H1 (cell line): ENCODE data around the gene PBX1. TPM values are rescaled to one million over a fixed set of nuclear protein-coding genes. Genes with fewer than 3 reads are reported as not detected.

ENCODE experiments used
- CEBPB ChIP-seq: IDR thresholded peaks from 2 replicates; pipeline ENCODE4 v1.6.1; 2012; ENCODE audit warnings: low read depth, low read length
- CHD2 ChIP-seq: IDR thresholded peaks from 2 replicates; pipeline ENCODE4 v1.6.1; 2012; ENCODE audit warnings: low read length, improper control_type of control experiment
- CHD7 ChIP-seq: fragments of 300-600 bp; sonication (generic); IDR thresholded peaks from 2 replicates; pipeline ENCODE4 v1.7.1; 2012; ENCODE audit warnings: low read length, moderate library complexity, mild to moderate bottlenecking, inconsistent platforms; ENCODE audit not compliant: insufficient replicate concordance
- KDM5A ChIP-seq: fragments of 200-600 bp; IDR thresholded peaks from 2 replicates; pipeline ENCODE4 v1.7.1; 2012; ENCODE audit warnings: mild to moderate bottlenecking, low read length, inconsistent platforms, mixed read lengths
- NANOG ChIP-seq: IDR thresholded peaks from 2 replicates; pipeline ENCODE4 v1.6.1; 2011; ENCODE audit warnings: low read length, low read depth, mild to moderate bottlenecking, inconsistent platforms; ENCODE audit not compliant: insufficient read depth, poor library complexity, severe bottlenecking
- SAP30 ChIP-seq: fragments of 300-600 bp; sonication (generic); IDR thresholded peaks from 2 replicates; pipeline ENCODE4 v1.7.1; 2012; ENCODE audit warnings: low read length, moderate library complexity, mild to moderate bottlenecking, inconsistent platforms; ENCODE audit not compliant: insufficient read depth, insufficient replicate concordance
- TBP ChIP-seq: IDR thresholded peaks from 2 replicates; pipeline ENCODE4 v1.6.1; 2011; ENCODE audit warnings: low read depth, low read length, improper control_type of control experiment
- USF2 ChIP-seq: IDR thresholded peaks from 2 replicates; pipeline ENCODE4 v1.6.1; 2011; ENCODE audit warnings: low read length, improper control_type of control experiment
- polyA plus RNA-seq, 7 experiments: library from polyadenylated mRNA; depleted of rRNA in 3 of 7; stranded (reverse) in 5 of 7; unstranded in 2 of 7; fragments of >200 nt in 5 of 7; fragments of 200-250 nt in 2 of 7; gene quantifications; 1 replicate in 5 of 7; 2 replicates in 1 of 7; 4 replicates in 1 of 7; pipeline versions ENCODE4 v1.2.1 to v1.2.3, GENCODE V29; 2011 to 2013; ENCODE audit warnings: missing spikeins in 2 of 7, mixed read lengths in 2 of 7
- total RNA-seq: library from RNA; stranded (reverse); fragmentation: NEBNext Ultra II Directional; extraction: Animal tissue kit (Norgen Biotek cat#: 25700); gene quantifications from 2 replicates; pipeline ENCODE4 v1.2.1, GENCODE V29; 2021
- TF ChIP-seq, protein P1 (sequence below): IDR thresholded peaks from 2 replicates; pipeline ENCODE4 v1.6.1; 2012; ENCODE audit warnings: low read length, inconsistent platforms

Gene PBX1
- total and polyA plus RNA-seq, 2 of the 8 experiments (the other 6 are each of a cell fraction or from before 2014, with no cell fraction given), result 87.4 to 124 TPM

DNA sequence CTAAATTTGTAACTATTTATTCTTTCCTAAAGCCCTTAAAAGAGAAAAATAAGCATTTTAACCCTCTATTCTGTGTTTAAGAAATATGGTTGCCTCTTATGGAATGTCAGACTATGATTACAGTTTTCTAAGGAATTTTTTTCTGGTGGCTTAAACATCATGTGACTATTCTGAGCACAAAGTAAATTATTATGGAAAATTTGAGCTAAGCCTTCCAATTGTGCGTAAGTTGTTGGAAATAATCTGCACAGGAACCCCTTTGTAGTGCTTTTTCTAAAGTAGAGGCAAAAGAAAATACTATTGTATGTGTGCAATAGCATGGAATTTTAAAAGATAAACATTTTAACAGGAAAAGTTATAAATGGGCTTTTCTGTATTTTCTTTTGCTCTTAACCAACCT lies 254.8 kb downstream of the PBX1 start (continued):
- TF ChIP-seq CHD7, result no peak
- TF ChIP-seq TBP, result no peak
- no peak for TF ChIP-seq KDM5A
- TF ChIP-seq USF2, result no peak
- TF ChIP-seq, protein P1, sequence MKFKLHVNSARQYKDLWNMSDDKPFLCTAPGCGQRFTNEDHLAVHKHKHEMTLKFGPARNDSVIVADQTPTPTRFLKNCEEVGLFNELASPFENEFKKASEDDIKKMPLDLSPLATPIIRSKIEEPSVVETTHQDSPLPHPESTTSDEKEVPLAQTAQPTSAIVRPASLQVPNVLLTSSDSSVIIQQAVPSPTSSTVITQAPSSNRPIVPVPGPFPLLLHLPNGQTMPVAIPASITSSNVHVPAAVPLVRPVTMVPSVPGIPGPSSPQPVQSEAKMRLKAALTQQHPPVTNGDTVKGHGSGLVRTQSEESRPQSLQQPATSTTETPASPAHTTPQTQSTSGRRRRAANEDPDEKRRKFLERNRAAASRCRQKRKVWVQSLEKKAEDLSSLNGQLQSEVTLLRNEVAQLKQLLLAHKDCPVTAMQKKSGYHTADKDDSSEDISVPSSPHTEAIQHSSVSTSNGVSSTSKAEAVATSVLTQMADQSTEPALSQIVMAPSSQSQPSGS, result no peak
- TF ChIP-seq CEBPB, result no peak
- TF ChIP-seq CHD2, result no peak
- TF ChIP-seq NANOG, result no peak
- TF ChIP-seq SAP30, result no peak
